ENCODE data around the gene MAMLD1.

MAMLD1 gene

DNA sequence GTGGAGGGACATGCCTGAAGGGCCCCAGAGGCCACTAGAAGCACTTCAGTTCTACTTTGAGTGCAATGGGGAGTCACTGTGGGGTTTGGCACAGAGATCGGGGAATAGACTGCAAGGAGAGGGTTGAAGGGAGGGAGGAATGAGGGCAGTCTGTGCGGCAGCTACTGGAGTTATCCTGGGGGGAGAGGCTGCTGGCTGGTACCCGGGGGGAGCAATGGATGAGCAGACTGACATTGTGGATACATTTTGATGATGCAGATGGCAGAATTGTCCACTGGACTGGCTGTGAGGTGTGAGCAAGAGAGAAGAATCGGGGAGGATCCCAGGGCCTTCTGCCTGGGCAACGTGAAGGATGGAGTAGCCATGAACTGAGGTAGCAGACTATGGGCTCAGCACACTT, 2.8 kb upstream of the MAMLD1 start:
- Histone ChIP-seq H3K4me2 (ENCODE audit: low read length) (no peak overlapping the region), H4K20me1 (ENCODE audit: insufficient read depth, low read length) (no peaks in the 10 kb centered on the region)

DNA sequence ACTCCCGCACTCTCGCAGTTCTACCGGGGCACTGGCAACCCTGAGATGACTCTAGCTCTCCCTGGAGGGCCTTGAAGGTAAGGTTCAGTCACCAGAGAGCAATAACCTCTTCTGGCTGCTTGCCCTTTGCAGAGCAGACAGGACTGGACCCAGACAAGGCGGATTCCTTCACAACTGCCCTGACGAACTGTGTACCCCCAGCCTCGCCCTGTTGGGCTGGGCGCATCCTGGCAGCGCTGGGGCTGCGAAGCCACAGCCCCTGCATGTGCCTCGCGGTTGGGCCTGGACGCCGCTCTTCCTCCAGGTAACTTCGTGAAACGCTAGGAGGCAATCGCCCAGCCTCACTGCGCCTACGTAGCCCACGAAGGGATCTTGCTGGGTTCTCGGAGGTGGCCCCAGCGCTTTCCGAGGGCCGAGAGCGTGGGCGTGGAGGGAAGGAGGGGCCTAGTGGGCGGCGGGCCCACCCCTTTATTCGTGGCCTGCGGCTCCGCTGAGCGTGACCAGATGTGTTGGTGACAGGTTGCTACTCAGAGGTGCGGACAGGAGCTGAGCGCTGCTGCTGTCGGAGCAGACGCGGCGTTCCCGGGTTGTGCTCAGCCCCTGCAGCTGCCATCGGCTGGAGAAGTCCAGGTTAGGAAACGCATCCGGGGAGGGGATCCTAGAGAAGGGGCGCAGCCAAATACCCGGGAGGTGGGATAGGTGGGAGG, 1.9 kb upstream of the MAMLD1 start:
- Histone ChIP-seq H3K9me3 (ENCODE audit: low read length) (no peaks in the 10 kb centered on the region), H3F3A (ENCODE audit: insufficient read depth, low read length) (no peaks in the 10 kb centered on the region), H3K27me3 (ENCODE audit: insufficient read depth, low read length) (no peaks in the 10 kb centered on the region), H3K36me3 (ENCODE audit: insufficient read depth, low read length) (no peaks in the 10 kb centered on the region), H3K4me1 (ENCODE audit: insufficient read depth, low read length, severe bottlenecking) (no peaks in the 10 kb centered on the region), H3K27ac (ENCODE audit: low read depth, low read length, poor library complexity, severe bottlenecking) (no peak overlapping the region), H3K79me2 (ENCODE audit: insufficient read depth, low read length) (no peaks in the 10 kb centered on the region), H2AFZ (ENCODE audit: low read length) (no peak overlapping the region), H3K4me2 (ENCODE audit: low read length) (no peak overlapping the region), H3K9me2 (ENCODE audit: low read depth, low read length) (no peaks in the 10 kb centered on the region), H4K20me1 (ENCODE audit: insufficient read depth, low read length) (no peaks in the 10 kb centered on the region), H3K9ac (ENCODE audit: low read length) (no peak overlapping the region), H3K4me3 (ENCODE audit: low read depth, low read length, poor library complexity, severe bottlenecking) (no peak overlapping the region)
- TF ChIP-seq, protein P1, sequence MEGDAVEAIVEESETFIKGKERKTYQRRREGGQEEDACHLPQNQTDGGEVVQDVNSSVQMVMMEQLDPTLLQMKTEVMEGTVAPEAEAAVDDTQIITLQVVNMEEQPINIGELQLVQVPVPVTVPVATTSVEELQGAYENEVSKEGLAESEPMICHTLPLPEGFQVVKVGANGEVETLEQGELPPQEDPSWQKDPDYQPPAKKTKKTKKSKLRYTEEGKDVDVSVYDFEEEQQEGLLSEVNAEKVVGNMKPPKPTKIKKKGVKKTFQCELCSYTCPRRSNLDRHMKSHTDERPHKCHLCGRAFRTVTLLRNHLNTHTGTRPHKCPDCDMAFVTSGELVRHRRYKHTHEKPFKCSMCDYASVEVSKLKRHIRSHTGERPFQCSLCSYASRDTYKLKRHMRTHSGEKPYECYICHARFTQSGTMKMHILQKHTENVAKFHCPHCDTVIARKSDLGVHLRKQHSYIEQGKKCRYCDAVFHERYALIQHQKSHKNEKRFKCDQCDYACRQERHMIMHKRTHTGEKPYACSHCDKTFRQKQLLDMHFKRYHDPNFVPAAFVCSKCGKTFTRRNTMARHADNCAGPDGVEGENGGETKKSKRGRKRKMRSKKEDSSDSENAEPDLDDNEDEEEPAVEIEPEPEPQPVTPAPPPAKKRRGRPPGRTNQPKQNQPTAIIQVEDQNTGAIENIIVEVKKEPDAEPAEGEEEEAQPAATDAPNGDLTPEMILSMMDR (IDR thresholded peaks at IDR 0.05; ENCODE audit: low read length): no peak

More for the DNA sequence above, 2.8 kb upstream of the MAMLD1 start:
- H3K27ac ChIP-seq (ENCODE audit: low read depth, low read length, poor library complexity, severe bottlenecking): no peak overlapping the region
- no peaks in the 10 kb centered on the region for H3K9me2 ChIP-seq (ENCODE audit: low read depth, low read length)
- TF ChIP-seq, protein P1 (IDR thresholded peaks at IDR 0.05; ENCODE audit: low read length): no peak
- no peak for TF ChIP-seq EZH2 (IDR thresholded peaks at IDR 0.05; ENCODE audit: borderline replicate concordance, low read length)
- H3K36me3 ChIP-seq (ENCODE audit: insufficient read depth, low read length): no peaks in the 10 kb centered on the region
- H3F3A ChIP-seq (ENCODE audit: insufficient read depth, low read length): no peaks in the 10 kb centered on the region
- H3K9ac ChIP-seq (ENCODE audit: low read length): no peak overlapping the region
- no peak overlapping the region for H3K4me3 ChIP-seq (ENCODE audit: low read depth, low read length, poor library complexity, severe bottlenecking)
- H3K79me2 ChIP-seq (ENCODE audit: insufficient read depth, low read length): no peaks in the 10 kb centered on the region
- no peak overlapping the region for H2AFZ ChIP-seq (ENCODE audit: low read length)
- H3K27me3 ChIP-seq (ENCODE audit: insufficient read depth, low read length): no peaks in the 10 kb centered on the region
- H3K9me3 ChIP-seq (ENCODE audit: low read length): no peaks in the 10 kb centered on the region
- H3K4me1 ChIP-seq (ENCODE audit: insufficient read depth, low read length, severe bottlenecking): no peaks in the 10 kb centered on the region

DNA sequence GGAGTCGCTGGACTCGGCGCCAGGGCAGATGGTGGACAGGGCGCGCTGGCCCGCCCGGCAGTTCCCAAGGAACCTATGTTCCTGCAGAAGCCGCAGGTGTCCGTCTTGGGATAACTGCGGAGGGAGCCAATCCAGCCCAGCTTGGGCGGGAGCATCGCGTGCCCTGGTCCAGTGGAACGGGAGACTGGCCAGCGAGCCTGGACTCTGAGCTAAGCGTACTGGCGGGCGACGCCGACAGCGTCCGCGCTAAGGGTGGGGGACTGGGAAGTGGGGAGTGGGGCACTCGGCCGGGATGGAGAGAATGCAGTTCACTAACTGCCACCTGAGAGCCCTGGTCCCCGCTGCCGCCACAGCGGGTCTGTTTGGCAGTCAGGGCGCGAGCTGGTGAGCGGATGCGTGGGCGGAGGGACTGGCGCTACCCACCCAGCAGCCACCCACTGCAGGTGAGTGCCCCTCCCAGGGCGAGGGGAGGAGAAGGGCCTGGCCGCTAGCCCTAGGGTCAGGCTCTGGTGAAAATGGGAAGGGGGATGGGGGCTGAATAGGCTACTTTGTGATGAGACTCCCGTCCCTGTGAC, 1.3 kb upstream of the MAMLD1 start:
- H3K36me3 ChIP-seq (ENCODE audit: insufficient read depth, low read length): no peaks in the 10 kb centered on the region
- no peak overlapping the region for H3K4me2 ChIP-seq (ENCODE audit: low read length)
- no peaks in the 10 kb centered on the region for H3K79me2 ChIP-seq (ENCODE audit: insufficient read depth, low read length)
- H3K9me3 ChIP-seq (ENCODE audit: low read length): no peaks in the 10 kb centered on the region
- H2AFZ ChIP-seq (ENCODE audit: low read length): no peak overlapping the region
- TF ChIP-seq EZH2 (IDR thresholded peaks at IDR 0.05; ENCODE audit: borderline replicate concordance, low read length): no peak
- TF ChIP-seq, protein P1 (IDR thresholded peaks at IDR 0.05; ENCODE audit: low read length): no peak
- H3K4me3 ChIP-seq (ENCODE audit: low read depth, low read length, poor library complexity, severe bottlenecking): no peak overlapping the region
- no peaks in the 10 kb centered on the region for H3K9me2 ChIP-seq (ENCODE audit: low read depth, low read length)
- no peaks in the 10 kb centered on the region for H4K20me1 ChIP-seq (ENCODE audit: insufficient read depth, low read length)
- no peaks in the 10 kb centered on the region for H3K27me3 ChIP-seq (ENCODE audit: insufficient read depth, low read length)
- no peaks in the 10 kb centered on the region for H3K4me1 ChIP-seq (ENCODE audit: insufficient read depth, low read length, severe bottlenecking)
- H3F3A ChIP-seq (ENCODE audit: insufficient read depth, low read length): no peaks in the 10 kb centered on the region
- H3K9ac ChIP-seq (ENCODE audit: low read length): no peak overlapping the region
- H3K27ac ChIP-seq (ENCODE audit: low read depth, low read length, poor library complexity, severe bottlenecking): no peak overlapping the region

Data from OCI-LY1 (cell line).